PC-9 (cell line): ENCODE data around the gene MRFAP1. TPM values are rescaled to one million over a fixed set of nuclear protein-coding genes. Genes with fewer than 3 reads are reported as not detected.
"Not testable (repeated sequence)": the region's sequence is repeated elsewhere in the genome, so short reads cannot be mapped to it uniquely, and the experiment has no call there.

Experiments used
- BruUV-seq: library from RNA; stranded (reverse); fragments of 400-500 nt; replicated peaks from 2 replicates; lab custom pipeline; 2021; lab: Mats Ljungman, UMichigan
- CTCF ChIA-PET: fragments of 300-600 bp; sonication (Branson Sonifier 250); formaldehyde crosslinking; loops from one replicate; lab custom pipeline; 2022; ENCODE audit warnings: antibody characterized with exemption; lab: Charles Lee
- POLR2A ChIA-PET: fragments of 300-600 bp; sonication (Branson Sonifier 250); formaldehyde crosslinking; loops from one replicate; lab custom pipeline; 2022; ENCODE audit warnings: antibody characterized with exemption; ENCODE audit not compliant: unreplicated experiment; lab: Charles Lee
- DNase-seq, 2 experiments: peaks; one replicate each; pipeline versions ENCODE4 v3.0.0 to v3.0.0-alpha.2; 2015 to 2022; ENCODE audit warnings: mixed read lengths in 1 of 2
- H2AFZ ChIP-seq: fragments of 200-600 bp; sonication (generic); 2 replicates; pipeline ENCODE4 v1.8.1; 2017; ENCODE audit warnings: antibody characterized with exemption
- H3F3A ChIP-seq: fragments of 200-600 bp; sonication (generic); 2 replicates; pipeline ENCODE4 v1.8.1; 2017; ENCODE audit warnings: antibody characterized with exemption, mild to moderate bottlenecking, low read depth; ENCODE audit not compliant: insufficient read depth
- H3K27ac ChIP-seq: fragments of 200-600 bp; sonication (generic); 2 replicates; pipeline ENCODE4 v1.6.1; 2016; ENCODE audit warnings: mixed run types
- H3K27me3 ChIP-seq: fragments of 200-600 bp; sonication (generic); 2 replicates; pipeline ENCODE4 v1.6.1; 2016; ENCODE audit warnings: low read depth, mixed run types; ENCODE audit not compliant: insufficient read depth
- H3K36me3 ChIP-seq: fragments of 200-600 bp; sonication (generic); 2 replicates; pipeline ENCODE4 v1.6.1; 2016; ENCODE audit warnings: low read depth, mixed run types
- H3K4me1 ChIP-seq: fragments of 200-600 bp; sonication (generic); replicated peaks from 2 replicates; pipeline ENCODE4 v1.6.1; 2016; ENCODE audit warnings: mixed run types; ENCODE audit not compliant: insufficient read depth
- H3K4me2 ChIP-seq: fragments of 200-600 bp; sonication (generic); 2 replicates; pipeline ENCODE4 v1.6.1; 2017; ENCODE audit warnings: mixed run types
- H3K4me3 ChIP-seq: fragments of 200-600 bp; sonication (generic); 2 replicates; pipeline ENCODE4 v1.6.1; 2016; ENCODE audit warnings: mixed run types
- H3K79me2 ChIP-seq: fragments of 200-600 bp; sonication (generic); 2 replicates; pipeline ENCODE4 v1.6.1; 2017; ENCODE audit warnings: low read depth, mixed run types
- H3K9me2 ChIP-seq: fragments of 200-600 bp; sonication (generic); 2 replicates; pipeline ENCODE4 v1.8.1; 2017; ENCODE audit warnings: mild to moderate bottlenecking; ENCODE audit not compliant: insufficient read depth
- H3K9me3 ChIP-seq: fragments of 200-600 bp; sonication (generic); 2 replicates; pipeline ENCODE4 v1.8.1; 2016; ENCODE audit warnings: low read depth; ENCODE audit not compliant: insufficient read depth
- H4K20me1 ChIP-seq: fragments of 200-600 bp; sonication (generic); 2 replicates; pipeline ENCODE4 v1.8.1; 2017; ENCODE audit not compliant: insufficient read depth
- EZH2 ChIP-seq: fragments of 200-600 bp; sonication (generic); IDR thresholded peaks from 2 replicates; pipeline ENCODE4 v1.8.0; 2017; ENCODE audit warnings: antibody characterized with exemption, low read depth
- intact Hi-C: fragments of 100-400 bp; cut with micrococcal nuclease; formaldehyde crosslinking; loops from one replicate; pipeline ENCODE4 v1.10.0; 2022; ENCODE audit not compliant: unreplicated experiment
- total RNA-seq: library from RNA; stranded (reverse); gene quantifications from 2 replicates; pipeline ENCODE4 v1.2.3, GENCODE V29; 2021
- TF ChIP-seq, protein P1 (sequence below): fragments of 200-600 bp; sonication (generic); conservative IDR thresholded peaks from 2 replicates; pipeline ENCODE4 v1.6.1; 2017; ENCODE audit warnings: mixed run types, antibody characterized with exemption, mild to moderate bottlenecking, moderate library complexity

MRFAP1 gene
- total RNA-seq, 1 experiment from 2014 or later: 278 TPM

DNA sequence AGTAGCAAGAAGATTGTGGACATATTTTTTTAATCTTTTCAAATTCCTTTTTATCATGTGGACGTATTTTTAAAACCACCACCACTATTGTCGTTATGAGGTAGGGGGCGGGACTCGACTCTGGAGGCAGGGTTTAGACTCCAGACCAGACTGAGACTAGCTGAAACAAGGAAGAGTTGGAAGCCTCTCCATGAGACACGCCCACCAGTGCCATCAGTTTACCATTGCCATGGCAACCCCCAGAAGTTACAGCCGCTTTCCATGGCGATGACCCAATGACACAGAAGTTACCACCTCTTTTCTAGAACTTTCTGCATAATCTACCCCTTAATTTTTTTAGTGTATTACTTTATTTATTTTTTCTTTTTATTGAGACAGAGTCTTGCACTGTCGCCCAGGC is 8.7 kb downstream of the MRFAP1 start:
- H3K9me2 ChIP-seq: no peaks in the 10 kb centered on the region
- no peak overlapping the region for H3K4me3 ChIP-seq
- no peak overlapping the region for H2AFZ ChIP-seq
- intact Hi-C loops: loop anchor here (10.0 kb wide), 1 partner anchor 74 kb away; the partner anchor contains the start of gene MAN2B2
- no peak for DNase-seq
- H3K27me3 ChIP-seq: no peaks in the 10 kb centered on the region
- no peak overlapping the region for H3K4me2 ChIP-seq
- CTCF ChIA-PET: no interaction called here
- BruUV-seq: no TSS peak
- H3K4me1 ChIP-seq: no peaks in the 10 kb centered on the region
- no peaks in the 10 kb centered on the region for H4K20me1 ChIP-seq
- POLR2A ChIA-PET: no interaction called here
- H3F3A ChIP-seq: no peaks in the 10 kb centered on the region
- no peaks in the 10 kb centered on the region for H3K9me3 ChIP-seq
- no peak overlapping the region for H3K27ac ChIP-seq
- H3K79me2 ChIP-seq: no peaks in the 10 kb centered on the region
- TF ChIP-seq EZH2: no peak
- TF ChIP-seq, protein P1, sequence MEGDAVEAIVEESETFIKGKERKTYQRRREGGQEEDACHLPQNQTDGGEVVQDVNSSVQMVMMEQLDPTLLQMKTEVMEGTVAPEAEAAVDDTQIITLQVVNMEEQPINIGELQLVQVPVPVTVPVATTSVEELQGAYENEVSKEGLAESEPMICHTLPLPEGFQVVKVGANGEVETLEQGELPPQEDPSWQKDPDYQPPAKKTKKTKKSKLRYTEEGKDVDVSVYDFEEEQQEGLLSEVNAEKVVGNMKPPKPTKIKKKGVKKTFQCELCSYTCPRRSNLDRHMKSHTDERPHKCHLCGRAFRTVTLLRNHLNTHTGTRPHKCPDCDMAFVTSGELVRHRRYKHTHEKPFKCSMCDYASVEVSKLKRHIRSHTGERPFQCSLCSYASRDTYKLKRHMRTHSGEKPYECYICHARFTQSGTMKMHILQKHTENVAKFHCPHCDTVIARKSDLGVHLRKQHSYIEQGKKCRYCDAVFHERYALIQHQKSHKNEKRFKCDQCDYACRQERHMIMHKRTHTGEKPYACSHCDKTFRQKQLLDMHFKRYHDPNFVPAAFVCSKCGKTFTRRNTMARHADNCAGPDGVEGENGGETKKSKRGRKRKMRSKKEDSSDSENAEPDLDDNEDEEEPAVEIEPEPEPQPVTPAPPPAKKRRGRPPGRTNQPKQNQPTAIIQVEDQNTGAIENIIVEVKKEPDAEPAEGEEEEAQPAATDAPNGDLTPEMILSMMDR: no peak
- no peaks in the 10 kb centered on the region for H3K36me3 ChIP-seq

DNA sequence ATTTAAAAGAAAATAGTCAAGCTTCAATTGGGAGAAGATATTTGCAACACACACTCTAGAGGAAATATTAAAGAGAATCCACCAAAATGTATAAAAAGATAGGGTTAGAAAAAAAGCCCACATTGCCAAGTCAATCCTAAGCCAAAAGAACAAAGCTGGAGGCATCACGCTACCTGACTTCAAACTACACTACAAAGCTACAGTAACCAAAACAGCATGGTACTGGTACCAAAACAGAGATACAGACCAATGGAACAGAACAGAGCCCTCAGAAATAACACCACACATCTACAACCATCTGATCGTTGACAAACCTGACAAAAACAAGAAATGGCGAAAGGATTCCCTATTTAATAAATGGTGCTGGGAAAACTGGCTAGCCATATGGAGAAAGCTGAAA is 13.7 kb downstream of the MRFAP1 start:
- POLR2A ChIA-PET: interaction anchor here (0.7 kb wide), 1 partner anchor 114 kb away, joined by 9 read pairs; no protein-coding TSS in a partner anchor
- intact Hi-C loops, H3K27me3 ChIP-seq, H3K9me3 ChIP-seq, CTCF ChIA-PET, H3K4me3 ChIP-seq, H4K20me1 ChIP-seq, DNase-seq, H3K36me3 ChIP-seq, H2AFZ ChIP-seq, H3K4me1 ChIP-seq, H3K9me2 ChIP-seq, BruUV-seq, H3K4me2 ChIP-seq, H3K79me2 ChIP-seq, H3K27ac ChIP-seq, H3F3A ChIP-seq: not testable (repeated sequence)

DNA sequence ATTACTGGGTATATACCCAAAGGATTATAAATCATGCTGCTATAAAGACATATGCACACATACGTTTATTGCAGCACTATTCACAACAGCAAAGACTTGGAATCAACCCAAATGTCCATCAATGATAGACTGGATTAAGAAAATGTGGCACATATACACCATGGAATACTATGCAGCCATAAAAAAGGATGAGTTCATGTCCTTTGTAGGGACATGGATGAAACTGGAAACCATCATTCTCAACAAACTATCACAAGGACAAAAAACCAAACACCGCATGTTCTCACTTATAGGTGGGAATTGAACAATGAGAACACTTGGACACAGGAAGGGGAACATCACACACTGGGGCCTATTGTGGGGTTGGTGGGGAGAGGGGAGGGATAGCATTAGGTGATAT is 14.8 kb downstream of the MRFAP1 start:
- CTCF ChIA-PET, DNase-seq, intact Hi-C loops, BruUV-seq, POLR2A ChIA-PET, H3F3A ChIP-seq, H3K9me2 ChIP-seq, H3K4me3 ChIP-seq, H3K36me3 ChIP-seq, H4K20me1 ChIP-seq, H3K79me2 ChIP-seq, H3K4me2 ChIP-seq, H3K4me1 ChIP-seq, H3K27ac ChIP-seq, H3K9me3 ChIP-seq, H3K27me3 ChIP-seq, H2AFZ ChIP-seq: not testable (repeated sequence)

DNA sequence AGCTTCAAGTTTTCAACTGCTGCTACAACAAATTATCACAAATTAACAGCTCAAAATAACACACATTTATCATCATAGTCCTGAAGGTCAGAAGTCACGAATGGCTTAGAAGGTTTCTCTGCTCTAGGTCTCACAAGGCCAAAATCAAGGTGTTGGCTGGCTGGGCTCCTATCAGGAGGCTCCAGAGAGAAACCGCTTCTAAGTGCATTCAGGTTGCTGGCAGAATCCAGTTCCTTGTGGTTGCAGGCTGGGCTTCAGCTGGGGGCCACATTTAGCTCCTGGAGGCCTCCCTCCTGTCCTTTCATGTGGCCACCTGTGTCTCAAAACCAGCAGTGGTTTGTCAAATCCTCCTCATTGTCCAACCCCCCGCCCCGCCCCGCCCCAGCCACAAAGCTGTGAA is 15.4 kb downstream of the MRFAP1 start:
- H3K4me1 ChIP-seq: no peaks in the 10 kb centered on the region
- H3K27ac ChIP-seq: no peak overlapping the region
- H3K79me2 ChIP-seq: no peaks in the 10 kb centered on the region
- no peak overlapping the region for H3K4me2 ChIP-seq
- no peaks in the 10 kb centered on the region for H3K27me3 ChIP-seq
- no peak for DNase-seq
- no peaks in the 10 kb centered on the region for H3K36me3 ChIP-seq
- no peaks in the 10 kb centered on the region for H4K20me1 ChIP-seq
- no TSS peak for BruUV-seq
- intact Hi-C loops: no loop called here
- H3K4me3 ChIP-seq: no peak overlapping the region
- TF ChIP-seq, protein P1: no peak
- no peak for TF ChIP-seq EZH2
- H3K9me3 ChIP-seq: no peaks in the 10 kb centered on the region
- H2AFZ ChIP-seq: no peak overlapping the region
- ChIA-PET CTCF (no interaction called here), POLR2A (no interaction called here)
- no peaks in the 10 kb centered on the region for H3F3A ChIP-seq
- no peaks in the 10 kb centered on the region for H3K9me2 ChIP-seq
